Measurements from ENCODE around the gene LARP4. TPM values are rescaled to one million over a fixed set of nuclear protein-coding genes. Genes with fewer than 3 reads are reported as not detected.
A peak's percentile ranks its signal among the peaks of the same experiment; 100 is the strongest.
"Not testable (repeated sequence)": the region's sequence is repeated elsewhere in the genome, so short reads cannot be mapped to it uniquely, and the experiment has no call there.

LARP4 gene
- total RNA-seq, 1 donor from 2014 or later: 58.0 TPM

DNA sequence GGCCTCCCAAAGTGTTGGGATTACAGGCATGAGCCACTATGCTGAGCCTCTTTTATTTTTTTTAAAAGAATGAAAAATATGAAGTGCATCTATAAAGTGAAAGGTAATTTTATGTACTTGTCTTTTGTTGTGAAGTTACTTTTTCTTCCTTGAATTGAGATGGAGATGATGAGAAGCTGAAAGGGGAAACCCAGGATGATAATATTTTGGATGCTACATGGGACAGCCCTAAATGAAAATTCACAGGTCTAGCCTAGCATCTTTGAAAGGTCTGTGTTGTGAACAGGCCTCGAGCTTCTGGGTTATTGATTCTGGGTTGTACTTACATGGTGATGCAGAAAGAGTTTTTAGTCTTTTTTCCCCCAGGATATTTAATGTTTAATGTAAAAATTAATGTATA is 118.7 kb downstream of the LARP4 start:
- peaks cover 6% of the 10 kb centered on the region for H3K4me1 Mint-ChIP-seq

DNA sequence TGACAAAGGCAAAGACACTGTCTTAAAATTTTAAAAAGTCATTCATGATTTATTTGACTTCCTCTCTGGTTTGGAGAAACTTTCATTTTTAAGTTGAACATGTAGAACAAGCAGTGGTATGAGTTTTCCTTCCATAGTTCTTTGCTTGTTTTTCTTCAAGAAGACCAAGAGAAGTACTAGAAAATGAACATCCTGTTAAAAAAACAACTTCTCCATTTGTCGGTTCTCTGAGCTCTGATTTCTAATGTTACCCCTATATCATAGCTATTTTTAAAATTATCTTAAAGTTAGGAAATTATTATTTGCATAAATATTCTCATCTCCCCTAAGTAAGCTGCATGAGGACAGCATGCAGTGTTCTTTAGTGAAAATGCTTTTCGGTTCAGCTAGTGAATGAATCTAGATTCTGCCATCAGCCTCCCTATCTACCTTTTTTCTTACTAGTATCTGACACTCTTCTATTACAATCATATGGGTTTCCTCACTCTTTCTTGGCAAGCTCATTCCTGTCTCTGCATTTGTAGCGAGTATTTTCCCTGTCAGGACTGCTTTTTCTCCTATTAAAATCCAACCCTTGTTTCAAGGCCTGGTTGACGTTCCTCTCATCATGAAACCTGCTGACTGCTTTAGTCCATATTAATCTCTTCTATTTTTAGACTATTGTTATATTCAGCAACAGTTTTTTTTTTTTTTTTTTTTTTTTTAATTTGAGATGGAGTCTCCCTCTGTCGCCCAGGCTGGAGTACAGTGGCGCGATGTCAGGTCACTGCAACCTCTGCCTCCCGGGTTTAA is 119.9 kb downstream of the LARP4 start:
- H3K4me3 Mint-ChIP-seq: no peak overlapping the region

More for the DNA sequence above, 118.7 kb downstream of the LARP4 start:
- TF ChIP-seq, protein P1, sequence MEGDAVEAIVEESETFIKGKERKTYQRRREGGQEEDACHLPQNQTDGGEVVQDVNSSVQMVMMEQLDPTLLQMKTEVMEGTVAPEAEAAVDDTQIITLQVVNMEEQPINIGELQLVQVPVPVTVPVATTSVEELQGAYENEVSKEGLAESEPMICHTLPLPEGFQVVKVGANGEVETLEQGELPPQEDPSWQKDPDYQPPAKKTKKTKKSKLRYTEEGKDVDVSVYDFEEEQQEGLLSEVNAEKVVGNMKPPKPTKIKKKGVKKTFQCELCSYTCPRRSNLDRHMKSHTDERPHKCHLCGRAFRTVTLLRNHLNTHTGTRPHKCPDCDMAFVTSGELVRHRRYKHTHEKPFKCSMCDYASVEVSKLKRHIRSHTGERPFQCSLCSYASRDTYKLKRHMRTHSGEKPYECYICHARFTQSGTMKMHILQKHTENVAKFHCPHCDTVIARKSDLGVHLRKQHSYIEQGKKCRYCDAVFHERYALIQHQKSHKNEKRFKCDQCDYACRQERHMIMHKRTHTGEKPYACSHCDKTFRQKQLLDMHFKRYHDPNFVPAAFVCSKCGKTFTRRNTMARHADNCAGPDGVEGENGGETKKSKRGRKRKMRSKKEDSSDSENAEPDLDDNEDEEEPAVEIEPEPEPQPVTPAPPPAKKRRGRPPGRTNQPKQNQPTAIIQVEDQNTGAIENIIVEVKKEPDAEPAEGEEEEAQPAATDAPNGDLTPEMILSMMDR (conservative IDR thresholded peaks at IDR 0.05): no peak
- no peak overlapping the region for H3K4me3 Mint-ChIP-seq
- H3K27ac Mint-ChIP-seq (ENCODE audit: unreplicated experiment): no peak overlapping the region
- no peak for DNase-seq (ENCODE audit: low read depth, low spot score)
- H3K27me3 Mint-ChIP-seq (ENCODE audit: low read depth): no peaks in the 10 kb centered on the region
- H3K9me3 Mint-ChIP-seq: no peaks in the 10 kb centered on the region
- H3K36me3 Mint-ChIP-seq (ENCODE audit: low read depth): peaks cover 10% of the 10 kb centered on the region

DNA sequence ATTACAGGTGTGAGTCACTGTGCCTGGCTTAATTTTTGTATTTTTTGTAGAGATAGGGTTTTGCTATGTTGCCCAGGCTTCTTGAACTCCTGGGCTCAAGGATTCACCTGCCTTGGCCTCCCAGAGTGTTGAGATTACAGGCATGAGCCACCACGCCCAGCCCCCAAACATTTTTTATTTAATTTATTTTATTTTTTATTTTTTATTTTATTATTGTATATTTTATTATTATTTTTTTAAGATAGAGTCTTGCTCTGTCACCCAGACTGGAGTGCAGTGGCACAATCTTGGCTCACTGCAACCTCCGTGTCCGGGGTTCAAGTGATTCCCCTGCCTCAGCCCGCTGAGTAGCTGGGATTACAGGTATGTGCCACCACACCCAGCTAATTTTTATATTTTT is 121.1 kb downstream of the LARP4 start:
- not testable (repeated sequence) for H3K27ac Mint-ChIP-seq (ENCODE audit: unreplicated experiment); H3K4me3 Mint-ChIP-seq; H3K9me3 Mint-ChIP-seq; H3K4me1 Mint-ChIP-seq; H3K27me3 Mint-ChIP-seq (ENCODE audit: low read depth); DNase-seq (ENCODE audit: low read depth, low spot score)
- peaks cover 14% of the 10 kb centered on the region for H3K36me3 Mint-ChIP-seq (ENCODE audit: low read depth)

More for the DNA sequence above, 119.9 kb downstream of the LARP4 start:
- TF ChIP-seq, protein P1 (conservative IDR thresholded peaks at IDR 0.05): no peak
- Mint-ChIP-seq H3K27me3 (ENCODE audit: low read depth) (no peaks in the 10 kb centered on the region), H3K4me1 (peaks cover 3% of the 10 kb centered on the region), H3K36me3 (ENCODE audit: low read depth) (peaks cover 11% of the 10 kb centered on the region), H3K27ac (ENCODE audit: unreplicated experiment) (no peak overlapping the region), H3K9me3 (no peaks in the 10 kb centered on the region)
- DNase-seq (ENCODE audit: low read depth, low spot score): no peak

DNA sequence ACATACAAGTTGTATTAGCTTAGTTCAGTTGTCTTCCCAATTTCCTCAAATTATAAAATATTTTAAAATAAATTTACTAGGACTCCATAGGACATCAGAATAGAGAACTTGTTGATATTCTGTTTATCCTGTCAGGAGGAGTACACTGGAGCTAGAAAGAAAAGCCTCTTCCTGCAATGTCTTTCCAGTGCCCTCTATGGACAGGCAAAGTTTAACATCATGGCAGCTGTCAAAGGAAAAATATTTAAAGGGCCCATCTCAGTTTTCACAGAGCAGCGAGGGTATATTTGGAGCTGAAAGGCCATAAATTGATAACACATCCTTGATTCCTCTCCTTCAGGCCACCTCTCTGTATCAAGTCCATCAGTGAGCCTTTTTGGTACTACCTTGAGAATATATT is 123.1 kb downstream of the LARP4 start:
- H3K27me3 Mint-ChIP-seq (ENCODE audit: low read depth): no peaks in the 10 kb centered on the region
- peaks cover 14% of the 10 kb centered on the region for H3K4me1 Mint-ChIP-seq
- TF ChIP-seq, protein P1 (conservative IDR thresholded peaks at IDR 0.05): no peak

DNA sequence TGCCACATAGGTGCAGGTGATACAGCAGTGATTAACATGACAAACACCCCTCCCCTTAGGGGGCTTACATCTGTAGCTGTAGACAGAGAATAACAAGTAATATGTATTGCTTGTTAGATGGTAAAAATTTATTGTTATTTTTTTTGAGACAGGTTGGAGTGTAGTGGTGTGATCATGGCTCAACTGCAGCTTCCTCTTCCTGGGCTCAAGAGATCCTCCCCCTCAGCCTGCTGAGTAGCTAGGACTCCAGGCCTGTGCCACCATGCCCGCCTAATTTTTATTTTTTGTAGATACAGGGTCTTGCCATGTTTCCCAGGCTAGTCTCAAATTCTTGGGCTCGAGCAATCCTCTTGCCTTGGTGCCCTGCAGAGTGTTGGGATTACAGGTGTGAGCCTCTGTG is 123.9 kb downstream of the LARP4 start:
- DNase-seq (ENCODE audit: low read depth, low spot score): no peak
- H3K27me3 Mint-ChIP-seq (ENCODE audit: low read depth): no peaks in the 10 kb centered on the region
- H3K4me1 Mint-ChIP-seq: peaks cover 21% of the 10 kb centered on the region
- TF ChIP-seq, protein P1 (conservative IDR thresholded peaks at IDR 0.05): no peak
- no peak overlapping the region for H3K4me3 Mint-ChIP-seq
- no peaks in the 10 kb centered on the region for H3K9me3 Mint-ChIP-seq
- H3K27ac Mint-ChIP-seq (ENCODE audit: unreplicated experiment): no peak overlapping the region
- peaks cover 14% of the 10 kb centered on the region for H3K36me3 Mint-ChIP-seq (ENCODE audit: low read depth)

More for the DNA sequence above, 123.1 kb downstream of the LARP4 start:
- H3K4me3 Mint-ChIP-seq: no peak overlapping the region
- DNase-seq (ENCODE audit: low read depth, low spot score): no peak
- no peaks in the 10 kb centered on the region for H3K9me3 Mint-ChIP-seq
- no peak overlapping the region for H3K27ac Mint-ChIP-seq (ENCODE audit: unreplicated experiment)
- H3K36me3 Mint-ChIP-seq (ENCODE audit: low read depth): peaks cover 14% of the 10 kb centered on the region

DNA sequence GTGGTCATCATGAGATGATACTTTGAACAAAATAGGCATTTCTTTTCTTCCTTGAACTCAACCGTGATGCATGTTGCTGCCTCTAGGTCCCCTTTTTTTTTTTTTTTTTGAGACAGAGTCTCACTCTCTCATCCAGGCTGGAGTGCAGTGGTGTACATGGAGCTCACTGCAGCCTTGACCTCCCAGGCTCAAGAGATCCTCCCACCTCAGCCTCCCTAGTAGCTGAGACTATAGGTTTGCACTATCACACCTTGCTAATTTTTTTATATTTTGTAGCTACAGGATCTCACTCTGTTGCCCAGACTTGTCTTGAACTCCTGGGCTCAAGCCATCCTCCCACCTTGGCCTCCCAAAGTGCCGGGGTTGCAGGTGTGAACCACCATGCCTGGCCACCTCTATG is 124.7 kb downstream of the LARP4 start:
- H3K27ac Mint-ChIP-seq (ENCODE audit: unreplicated experiment): peak overlapping the region; percentile 3

More for the DNA sequence above, 124.7 kb downstream of the LARP4 start:
- Mint-ChIP-seq H3K36me3 (ENCODE audit: low read depth) (peaks cover 14% of the 10 kb centered on the region), H3K9me3 (no peaks in the 10 kb centered on the region), H3K27me3 (ENCODE audit: low read depth) (no peaks in the 10 kb centered on the region), H3K4me1 (peaks cover 21% of the 10 kb centered on the region), H3K4me3 (no peak overlapping the region)
- TF ChIP-seq, protein P1 (conservative IDR thresholded peaks at IDR 0.05): no peak
- no peak for DNase-seq (ENCODE audit: low read depth, low spot score)

All from neural crest cell (in vitro differentiated cells).